ENCODE data around the gene MFAP5. TPM values are rescaled to one million over a fixed set of nuclear protein-coding genes. Genes with fewer than 3 reads are reported as not detected.

Gene MFAP5
- polyA plus RNA-seq, 2 of the 4 experiments (the other 2 are of a cell fraction): 0.40 TPM

DNA sequence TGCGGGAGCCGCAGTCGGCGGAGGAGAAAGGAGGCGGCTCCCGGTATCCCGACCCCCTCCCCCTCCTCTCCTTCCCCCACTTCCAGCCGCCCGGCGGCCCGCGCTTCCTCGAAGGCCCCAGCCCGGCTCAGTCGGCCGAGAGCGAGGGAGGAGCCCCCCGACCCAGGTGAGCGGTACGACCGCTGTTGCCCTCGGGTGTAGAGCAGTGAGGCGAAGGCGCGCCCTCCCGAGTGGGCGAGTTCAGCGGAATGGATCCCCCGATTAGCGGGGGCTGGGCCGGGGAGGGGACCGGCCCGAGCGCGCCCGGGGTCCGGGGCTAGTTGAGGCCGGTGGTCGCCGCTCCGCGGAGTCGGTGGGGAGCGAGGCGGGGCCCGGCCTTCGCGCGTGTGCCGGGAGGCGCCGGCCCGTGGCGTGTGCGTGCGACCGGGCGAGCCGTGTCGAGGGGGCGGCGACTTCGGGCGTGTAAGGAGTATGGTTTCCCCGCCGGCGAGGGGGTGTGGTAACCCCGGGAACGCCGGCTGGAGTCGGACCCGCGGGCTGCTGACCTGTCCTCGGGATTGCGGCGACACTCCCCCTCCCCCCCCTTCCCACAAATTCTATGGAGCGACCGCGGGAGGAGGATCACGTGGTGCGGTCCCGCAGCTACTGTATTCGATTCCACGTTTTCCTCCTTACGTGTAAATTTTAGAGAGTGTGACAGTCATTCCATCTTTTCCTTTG lies 35.7 kb upstream of the MFAP5 start (continued):
- no peak for TF ChIP-seq CTCF (IDR thresholded peaks at IDR 0.05)

GRCh38 chr12:8697476-8698131 lies 35.0 kb upstream of the MFAP5 start, which contains the start of gene RIMKLB:
Gene RIMKLB, plus strand, starts transcription at chr12:8697991. Its CDS starts 15,876 bp downstream, at chr12:8713867.
- TF ChIP-seq, protein P1, sequence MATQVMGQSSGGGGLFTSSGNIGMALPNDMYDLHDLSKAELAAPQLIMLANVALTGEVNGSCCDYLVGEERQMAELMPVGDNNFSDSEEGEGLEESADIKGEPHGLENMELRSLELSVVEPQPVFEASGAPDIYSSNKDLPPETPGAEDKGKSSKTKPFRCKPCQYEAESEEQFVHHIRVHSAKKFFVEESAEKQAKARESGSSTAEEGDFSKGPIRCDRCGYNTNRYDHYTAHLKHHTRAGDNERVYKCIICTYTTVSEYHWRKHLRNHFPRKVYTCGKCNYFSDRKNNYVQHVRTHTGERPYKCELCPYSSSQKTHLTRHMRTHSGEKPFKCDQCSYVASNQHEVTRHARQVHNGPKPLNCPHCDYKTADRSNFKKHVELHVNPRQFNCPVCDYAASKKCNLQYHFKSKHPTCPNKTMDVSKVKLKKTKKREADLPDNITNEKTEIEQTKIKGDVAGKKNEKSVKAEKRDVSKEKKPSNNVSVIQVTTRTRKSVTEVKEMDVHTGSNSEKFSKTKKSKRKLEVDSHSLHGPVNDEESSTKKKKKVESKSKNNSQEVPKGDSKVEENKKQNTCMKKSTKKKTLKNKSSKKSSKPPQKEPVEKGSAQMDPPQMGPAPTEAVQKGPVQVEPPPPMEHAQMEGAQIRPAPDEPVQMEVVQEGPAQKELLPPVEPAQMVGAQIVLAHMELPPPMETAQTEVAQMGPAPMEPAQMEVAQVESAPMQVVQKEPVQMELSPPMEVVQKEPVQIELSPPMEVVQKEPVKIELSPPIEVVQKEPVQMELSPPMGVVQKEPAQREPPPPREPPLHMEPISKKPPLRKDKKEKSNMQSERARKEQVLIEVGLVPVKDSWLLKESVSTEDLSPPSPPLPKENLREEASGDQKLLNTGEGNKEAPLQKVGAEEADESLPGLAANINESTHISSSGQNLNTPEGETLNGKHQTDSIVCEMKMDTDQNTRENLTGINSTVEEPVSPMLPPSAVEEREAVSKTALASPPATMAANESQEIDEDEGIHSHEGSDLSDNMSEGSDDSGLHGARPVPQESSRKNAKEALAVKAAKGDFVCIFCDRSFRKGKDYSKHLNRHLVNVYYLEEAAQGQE (IDR thresholded peaks at IDR 0.05): peak; percentile 66
- peak; percentile 80 for TF ChIP-seq CHD2 (IDR thresholded peaks at IDR 0.05; ENCODE audit: low read length, partially characterized antibody)
- peak; percentile 60 for TF ChIP-seq MAX (IDR thresholded peaks at IDR 0.05)
- no peak for TF ChIP-seq MAZ (IDR thresholded peaks at IDR 0.05; ENCODE audit: borderline replicate concordance, low read depth, low read length)
- TF ChIP-seq CBX2 (IDR thresholded peaks at IDR 0.05; ENCODE audit: borderline replicate concordance, low read depth): no peak
- TF ChIP-seq, protein P2, sequence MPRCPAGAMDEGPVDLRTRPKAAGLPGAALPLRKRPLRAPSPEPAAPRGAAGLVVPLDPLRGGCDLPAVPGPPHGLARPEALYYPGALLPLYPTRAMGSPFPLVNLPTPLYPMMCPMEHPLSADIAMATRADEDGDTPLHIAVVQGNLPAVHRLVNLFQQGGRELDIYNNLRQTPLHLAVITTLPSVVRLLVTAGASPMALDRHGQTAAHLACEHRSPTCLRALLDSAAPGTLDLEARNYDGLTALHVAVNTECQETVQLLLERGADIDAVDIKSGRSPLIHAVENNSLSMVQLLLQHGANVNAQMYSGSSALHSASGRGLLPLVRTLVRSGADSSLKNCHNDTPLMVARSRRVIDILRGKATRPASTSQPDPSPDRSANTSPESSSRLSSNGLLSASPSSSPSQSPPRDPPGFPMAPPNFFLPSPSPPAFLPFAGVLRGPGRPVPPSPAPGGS (IDR thresholded peaks at IDR 0.05): peak; percentile 64; the same call in 2 of the 3 replicates
- peak; percentile 77 for TF ChIP-seq POLR2A (IDR thresholded peaks at IDR 0.05; ENCODE audit: low read length)
- WGBS (ENCODE audit: missing lambda C conversion rate): 0% methylated on average over 26 of the region's 88 CpGs
- Histone ChIP-seq H3K4me3 (peak within 1 kb of the TSS; percentile 92), H3K4me2 (peak within 1 kb of the TSS; percentile 96), H3K9me3 (no peaks in the 10 kb centered on the region), H3K4me1 (peaks cover 10% of the 10 kb centered on the region; the same call in 2 of the 3 replicates), H3K27ac (peak within 1 kb of the TSS; percentile 89 to 96)
- ATAC-seq (peak; percentile 84 to 86), DNase-seq (ENCODE audit: low read depth in 1 of 2, low spot score in 1 of 2) (peak; percentile 71 to 88), FAIRE-seq (no peak)
- POLR2A ChIA-PET: interaction anchor here (1.2 to 1.9 kb wide), 2 partner anchors 10 to 252 kb away, joined by 4 to 23 read pairs; partner anchors contain the start of gene M6PR
- CTCF ChIA-PET: interaction anchor here (0.7 to 1.4 kb wide), 5 partner anchors 16 to 662 kb away, joined by 3 to 5 read pairs (median 3); partner anchors contain the start of gene A2ML1

- peak; percentile 80; the same call in 1 of the 2 replicates for TF ChIP-seq PHF8 (IDR thresholded peaks at IDR 0.05; ENCODE audit: borderline replicate concordance, low read depth)
- TF ChIP-seq EP300 (IDR thresholded peaks at IDR 0.05): peak in 1 of 2 experiments; percentile 4; a peak in 1 of 5 replicates
- TF ChIP-seq POLR2AphosphoS2 (conservative IDR thresholded peaks at IDR 0.05; ENCODE audit: low read length): no peak
- no peak for TF ChIP-seq GATA3 (IDR thresholded peaks at IDR 0.05; ENCODE audit: borderline replicate concordance)
- no peak for TF ChIP-seq FOXS1 (CRISPR knock-in tag; IDR thresholded peaks at IDR 0.05)
- Histone ChIP-seq H3K4me3 (peak overlapping the region; percentile 92), H3K27ac (peak overlapping the region; percentile 89 to 96), H3K4me2 (peak overlapping the region; percentile 96), H3K9me3 (no peaks in the 10 kb centered on the region), H3K4me1 (peaks cover 10% of the 10 kb centered on the region; the same call in 2 of the 3 replicates)
- CTCF ChIA-PET: interaction anchor here (0.7 to 1.4 kb wide), 5 partner anchors 15 to 661 kb away, joined by 3 to 5 read pairs (median 3); partner anchors contain the start of gene A2ML1
- WGBS (ENCODE audit: missing lambda C conversion rate): 3% methylated on average over 14 of the region's 21 CpGs
- POLR2A ChIA-PET: interaction anchor here (1.2 to 1.9 kb wide), 2 partner anchors 10 to 253 kb away, joined by 4 to 23 read pairs; partner anchors contain the start of gene M6PR
- ATAC-seq (peak; percentile 54 to 56; a peak in 5 of 6 replicates), FAIRE-seq (no peak), DNase-seq (ENCODE audit: low read depth in 1 of 2, low spot score in 1 of 2) (no peak)
Measured at GRCh38 chr12:8697120-8697475, 34.5 kb upstream of the MFAP5 start.

All from A549 (cell line).